H9 (cell line): ENCODE results near the gene CAPN2. TPM values are rescaled to one million over a fixed set of nuclear protein-coding genes. Genes with fewer than 3 reads are reported as not detected.

ENCODE experiments used
- DNase-seq: peaks from one replicate; pipeline ENCODE4 v3.0.0-alpha.2; 2017
- H2AFZ ChIP-seq: one replicate; pipeline ENCODE4 v1.6.1; 2013; ENCODE audit warnings: mild to moderate bottlenecking, low read length, control low read depth, moderate library complexity
- H2AK5ac ChIP-seq: 2 replicates; pipeline ENCODE4 v1.6.1; 2013; ENCODE audit warnings: low read length, control low read depth, mixed read lengths; ENCODE audit not compliant: insufficient read length
- H2BK120ac ChIP-seq: one replicate; pipeline ENCODE4 v1.6.1; 2013; ENCODE audit warnings: low read depth, mild to moderate bottlenecking, low read length, control low read depth, inconsistent platforms; ENCODE audit not compliant: poor library complexity, severe bottlenecking
- H2BK12ac ChIP-seq: 2 replicates; pipeline ENCODE4 v1.6.1; 2013; ENCODE audit warnings: low read length, control low read depth, mixed read lengths, low read depth; ENCODE audit not compliant: insufficient read length
- H2BK15ac ChIP-seq: 2 replicates; pipeline ENCODE4 v1.6.1; 2013; ENCODE audit warnings: low read depth, low read length, control low read depth
- H2BK20ac ChIP-seq: one replicate; pipeline ENCODE4 v1.6.1; 2013; ENCODE audit warnings: low read depth, mild to moderate bottlenecking, low read length, control low read depth, inconsistent platforms; ENCODE audit not compliant: poor library complexity, severe bottlenecking
- H2BK5ac ChIP-seq: 2 replicates; pipeline ENCODE4 v1.6.1; 2013; ENCODE audit warnings: low read length, control low read depth, mixed read lengths; ENCODE audit not compliant: insufficient read length
- H3K14ac ChIP-seq: 2 replicates; pipeline ENCODE4 v1.6.1; 2013; ENCODE audit warnings: low read length, control low read depth; ENCODE audit not compliant: insufficient read depth
- H3K18ac ChIP-seq: 2 replicates; pipeline ENCODE4 v1.6.1; 2013; ENCODE audit warnings: low read depth, mild to moderate bottlenecking, mixed read lengths, low read length, control low read depth; ENCODE audit not compliant: insufficient read length
- H3K23ac ChIP-seq: 2 replicates; pipeline ENCODE4 v1.6.1; 2013; ENCODE audit warnings: low read length, control low read depth, mixed read lengths, low read depth; ENCODE audit not compliant: insufficient read length
- H3K23me2 ChIP-seq: 2 replicates; pipeline ENCODE4 v1.6.1; 2013; ENCODE audit warnings: low read depth, mild to moderate bottlenecking, mixed read lengths, low read length, control low read depth; ENCODE audit not compliant: insufficient read length, poor library complexity, severe bottlenecking
- H3K27ac ChIP-seq: 2 replicates; pipeline ENCODE4 v1.5.1; 2013; ENCODE audit warnings: low read length, control low read depth, mixed read lengths, low read depth; ENCODE audit not compliant: insufficient read length
- H3K27me3 ChIP-seq: 2 replicates; pipeline ENCODE4 v1.6.1; 2013; ENCODE audit warnings: low read length, control low read depth, inconsistent platforms; ENCODE audit not compliant: insufficient read depth
- H3K4ac ChIP-seq: 2 replicates; pipeline ENCODE4 v1.6.1; 2013; ENCODE audit warnings: low read depth, mild to moderate bottlenecking, control low read depth, inconsistent platforms, low read length, moderate library complexity
- H3K4me1 ChIP-seq: 2 replicates; pipeline ENCODE4 v1.6.1; 2013; ENCODE audit warnings: low read length, control low read depth, inconsistent platforms; ENCODE audit not compliant: insufficient read depth
- H3K4me2 ChIP-seq: 2 replicates; pipeline ENCODE4 v1.6.1; 2013; ENCODE audit warnings: low read length, control low read depth, mixed read lengths; ENCODE audit not compliant: insufficient read length, insufficient read depth
- H3K56ac ChIP-seq: 2 replicates; pipeline ENCODE4 v1.6.1; 2013; ENCODE audit warnings: low read depth, mild to moderate bottlenecking, mixed read lengths, low read length, control low read depth; ENCODE audit not compliant: insufficient read length
- H3K79me1 ChIP-seq: 2 replicates; pipeline ENCODE4 v1.6.1; 2013; ENCODE audit warnings: low read depth, mild to moderate bottlenecking, moderate library complexity, low read length, control low read depth, inconsistent platforms; ENCODE audit not compliant: insufficient read depth, poor library complexity, severe bottlenecking
- H3K79me2 ChIP-seq: 2 replicates; pipeline ENCODE4 v1.6.1; 2013; ENCODE audit warnings: low read length, control low read depth, inconsistent platforms; ENCODE audit not compliant: insufficient read depth
- H3K9ac ChIP-seq: 2 replicates; pipeline ENCODE4 v1.6.1; 2013; ENCODE audit warnings: low read length, control low read depth, mixed read lengths; ENCODE audit not compliant: insufficient read length; ENCODE audit errors: extremely low read depth
- H3K9me3 ChIP-seq: one replicate; pipeline ENCODE4 v1.6.1; 2013; ENCODE audit warnings: low read depth, low read length, inconsistent platforms; ENCODE audit not compliant: control insufficient read depth
- H3T11ph ChIP-seq: one replicate; pipeline ENCODE4 v1.6.1; 2013; ENCODE audit warnings: mild to moderate bottlenecking, low read length, control low read depth, inconsistent platforms
- H4K20me1 ChIP-seq: one replicate; pipeline ENCODE4 v1.6.1; 2013; ENCODE audit not compliant: control insufficient read depth, insufficient read length, insufficient read depth
- H4K5ac ChIP-seq: 2 replicates; pipeline ENCODE4 v1.6.1; 2013; ENCODE audit warnings: low read depth, mild to moderate bottlenecking, mixed read lengths, low read length, control low read depth; ENCODE audit not compliant: insufficient read length
- H4K8ac ChIP-seq: replicated peaks from 2 replicates; pipeline ENCODE4 v1.6.1; 2013; ENCODE audit warnings: low read length, control low read depth, mixed read lengths, low read depth; ENCODE audit not compliant: insufficient read length
- H4K91ac ChIP-seq: 2 replicates; pipeline ENCODE4 v1.6.1; 2013; ENCODE audit warnings: low read depth, mild to moderate bottlenecking, moderate library complexity, mixed read lengths, low read length, control low read depth; ENCODE audit not compliant: insufficient read length
- H3K27ac Mint-ChIP-seq, 3 experiments: 2 replicates in 2 of 3; 3 replicates in 1 of 3; pipeline ENCODE4 v1.8.0; 2020 to 2021; ENCODE audit warnings: mixed read lengths in 3 of 3, mild to moderate bottlenecking in 1 of 3, moderate library complexity in 1 of 3
- H3K27me3 Mint-ChIP-seq: 2 replicates; pipeline ENCODE4 v1.8.0; 2021; ENCODE audit warnings: low read depth, mild to moderate bottlenecking, moderate library complexity, mixed read lengths
- H3K36me3 Mint-ChIP-seq, 3 experiments: 2 replicates in 2 of 3; 3 replicates in 1 of 3; pipeline ENCODE4 v1.8.0; 2020 to 2021; ENCODE audit warnings: low read depth in 3 of 3, mixed read lengths in 3 of 3; ENCODE audit not compliant: insufficient read depth in 1 of 3
- H3K4me1 Mint-ChIP-seq, 2 experiments: 2 replicates each; pipeline ENCODE4 v1.8.0; 2020; ENCODE audit warnings: mixed read lengths in 2 of 2
- H3K4me3 Mint-ChIP-seq, 2 experiments: 2 replicates in 1 of 2; 3 replicates in 1 of 2; pipeline ENCODE4 v1.8.0; 2020 to 2021; ENCODE audit warnings: mild to moderate bottlenecking in 2 of 2, mixed read lengths in 2 of 2, moderate library complexity in 1 of 2
- H3K9me3 Mint-ChIP-seq, 2 experiments: 2 replicates in 1 of 2; 3 replicates in 1 of 2; pipeline ENCODE4 v1.8.0; 2020; ENCODE audit warnings: mild to moderate bottlenecking in 2 of 2, mixed read lengths in 2 of 2, moderate library complexity in 1 of 2
- WGBS: extraction: QIAGEN DNeasy Blood & Tissue Kit; methylation state at CpG from one replicate; pipeline ENCODE4 v1.1.7; 2013; ENCODE audit warnings: missing lambda C conversion rate, low lambda C conversion rate, mixed read lengths; ENCODE audit not compliant: insufficient read length; ENCODE audit errors: extremely low coverage; 5-methylcytosine and 5-hydroxymethylcytosine counted together
- total RNA-seq: library from RNA; stranded (reverse); gene quantifications from 2 replicates; pipeline ENCODE4 v1.2.1, GENCODE V29; 2021
- TF ChIP-seq, protein P1 (sequence below): fragments of 200-600 bp; sonication (generic); conservative IDR thresholded peaks from 3 replicates; pipeline ENCODE4 v1.8.0; 2021; ENCODE audit warnings: antibody characterized with exemption, mild to moderate bottlenecking

The CAPN2 gene
- total RNA-seq, 1 experiment from 2014 or later: 32.2 TPM

DNA sequence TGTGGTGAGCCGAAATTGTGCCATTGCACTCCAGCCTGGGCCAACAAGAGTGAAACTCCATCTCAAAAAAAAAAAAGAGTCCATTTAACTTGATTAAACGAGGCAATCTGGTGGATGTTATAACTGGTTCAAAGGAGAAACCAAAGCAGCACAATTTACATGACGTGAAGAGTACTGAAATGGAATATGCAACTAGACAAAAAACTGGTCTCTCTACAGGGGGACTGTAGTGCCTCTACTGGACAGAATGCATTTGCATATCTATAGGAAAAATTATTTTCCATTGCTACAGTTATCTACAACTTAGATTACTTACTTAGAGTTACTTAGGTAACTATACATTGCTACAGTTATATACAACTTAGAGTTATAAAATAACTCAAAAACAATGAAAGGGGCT, 2.7 kb upstream of the CAPN2 start:
- Histone ChIP-seq H3K27me3 (peaks cover 7% of the 10 kb centered on the region; the same call in 1 of the 2 replicates), H4K5ac (no peak overlapping the region), H3K27ac (no peak overlapping the region), H3K23ac (no peak overlapping the region), H2AFZ (no peak overlapping the region), H3T11ph (no peak overlapping the region), H2BK12ac (no peak overlapping the region), H3K14ac (no peak overlapping the region), H3K56ac (no peak overlapping the region), H3K9ac (no peak overlapping the region), H3K9me3 (no peaks in the 10 kb centered on the region), H3K23me2 (peaks cover 6% of the 10 kb centered on the region), H2BK5ac (no peak overlapping the region), H3K79me1 (no peaks in the 10 kb centered on the region), H2BK120ac (no peak overlapping the region), H4K8ac (no peak overlapping the region), H3K4me2 (no peak overlapping the region), H4K91ac (no peak overlapping the region), H2BK15ac (no peak overlapping the region), H3K18ac (no peak overlapping the region), H3K4ac (no peak overlapping the region), H3K79me2 (no peaks in the 10 kb centered on the region), H2AK5ac (no peak overlapping the region), H3K4me1 (no peaks in the 10 kb centered on the region), H4K20me1 (no peaks in the 10 kb centered on the region), H2BK20ac (no peak overlapping the region)
- TF ChIP-seq, protein P1, sequence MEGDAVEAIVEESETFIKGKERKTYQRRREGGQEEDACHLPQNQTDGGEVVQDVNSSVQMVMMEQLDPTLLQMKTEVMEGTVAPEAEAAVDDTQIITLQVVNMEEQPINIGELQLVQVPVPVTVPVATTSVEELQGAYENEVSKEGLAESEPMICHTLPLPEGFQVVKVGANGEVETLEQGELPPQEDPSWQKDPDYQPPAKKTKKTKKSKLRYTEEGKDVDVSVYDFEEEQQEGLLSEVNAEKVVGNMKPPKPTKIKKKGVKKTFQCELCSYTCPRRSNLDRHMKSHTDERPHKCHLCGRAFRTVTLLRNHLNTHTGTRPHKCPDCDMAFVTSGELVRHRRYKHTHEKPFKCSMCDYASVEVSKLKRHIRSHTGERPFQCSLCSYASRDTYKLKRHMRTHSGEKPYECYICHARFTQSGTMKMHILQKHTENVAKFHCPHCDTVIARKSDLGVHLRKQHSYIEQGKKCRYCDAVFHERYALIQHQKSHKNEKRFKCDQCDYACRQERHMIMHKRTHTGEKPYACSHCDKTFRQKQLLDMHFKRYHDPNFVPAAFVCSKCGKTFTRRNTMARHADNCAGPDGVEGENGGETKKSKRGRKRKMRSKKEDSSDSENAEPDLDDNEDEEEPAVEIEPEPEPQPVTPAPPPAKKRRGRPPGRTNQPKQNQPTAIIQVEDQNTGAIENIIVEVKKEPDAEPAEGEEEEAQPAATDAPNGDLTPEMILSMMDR: no peak
- Mint-ChIP-seq H3K27me3 (peaks cover 48% of the 10 kb centered on the region), H3K27ac (no peak overlapping the region), H3K4me3 (no peak overlapping the region), H3K9me3 (no peaks in the 10 kb centered on the region), H3K4me1 (peaks cover 32 to 36% of the 10 kb centered on the region in 2 experiments), H3K36me3 (no peaks in the 10 kb centered on the region)
- no peak for DNase-seq
- WGBS: no CpG with 5 or more reads among the region's 3 CpGs
